Chondrocyte (in vitro differentiated cells): ENCODE measurements around the gene ADAM21. TPM values are rescaled to one million over a fixed set of nuclear protein-coding genes. Genes with fewer than 3 reads are reported as not detected.
A peak's percentile ranks its signal among the peaks of the same experiment; 100 is the strongest.
"Not testable (repeated sequence)": the region's sequence is repeated elsewhere in the genome, so short reads cannot be mapped to it uniquely, and the experiment has no call there.

ENCODE experiments used
- DNase-seq: peaks from one replicate; pipeline ENCODE4 v3.0.0; 2021; ENCODE audit warnings: mixed read lengths, low spot score
- H3K27ac Mint-ChIP-seq: one replicate; pipeline ENCODE4 v1.8.0; 2021; ENCODE audit warnings: mild to moderate bottlenecking, moderate library complexity, mixed read lengths; ENCODE audit not compliant: unreplicated experiment
- H3K27me3 Mint-ChIP-seq: 2 replicates; pipeline ENCODE4 v1.8.0; 2021; ENCODE audit warnings: low read depth, mixed read lengths
- H3K36me3 Mint-ChIP-seq: 2 replicates; pipeline ENCODE4 v1.8.0; 2021; ENCODE audit warnings: low read depth, mixed read lengths
- H3K4me1 Mint-ChIP-seq: 2 replicates; pipeline ENCODE4 v1.8.0; 2021; ENCODE audit warnings: low read depth, mild to moderate bottlenecking, mixed read lengths
- H3K4me3 Mint-ChIP-seq: one replicate; pipeline ENCODE4 v1.8.0; 2021; ENCODE audit warnings: mild to moderate bottlenecking, moderate library complexity, mixed read lengths; ENCODE audit not compliant: unreplicated experiment
- H3K9me3 Mint-ChIP-seq: 2 replicates; pipeline ENCODE4 v1.8.0; 2021; ENCODE audit warnings: low read depth, mixed read lengths
- total RNA-seq: library from RNA; stranded (reverse); gene quantifications from 3 replicates; pipeline ENCODE4 v1.2.1, GENCODE V29; 2021
- TF ChIP-seq, protein P1 (sequence below): fragments of 200-600 bp; sonication (generic); IDR thresholded peaks from 2 replicates; pipeline ENCODE4 v1.5.0; 2021; ENCODE audit warnings: antibody characterized with exemption, mild to moderate bottlenecking, moderate library complexity

ADAM21 gene
- total RNA-seq, 1 donor from 2014 or later: 0.15 TPM

DNA sequence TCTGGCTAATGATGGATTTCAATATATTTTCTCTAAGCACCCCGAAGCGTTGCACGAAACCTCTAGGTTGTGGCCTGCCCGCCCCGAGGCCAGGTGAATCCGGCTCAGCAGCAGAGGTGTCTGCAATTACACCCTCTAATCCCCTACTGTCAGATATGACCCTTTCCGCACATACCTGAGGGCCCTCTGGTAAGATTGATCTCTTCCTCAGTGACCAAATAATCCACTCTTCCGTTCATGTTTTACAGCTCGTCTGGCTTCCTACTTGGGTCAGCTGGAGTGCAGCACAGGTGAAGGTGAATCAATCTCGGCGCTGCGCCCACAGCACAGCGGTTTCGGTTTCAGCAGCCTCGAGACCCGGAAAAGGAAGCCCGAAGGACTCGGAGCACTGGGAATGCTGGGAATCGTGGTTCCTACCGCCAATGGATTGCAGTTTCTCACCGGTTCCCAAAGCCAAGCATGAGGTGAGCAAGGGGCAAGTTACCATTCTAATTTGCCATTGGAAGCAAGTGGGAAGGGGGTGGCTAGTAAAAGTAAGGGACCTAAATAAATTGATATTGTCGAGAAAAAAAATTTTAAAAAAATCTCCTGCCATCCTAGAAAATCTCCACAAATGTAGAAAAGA, 35.1 kb upstream of the ADAM21 start, which contains the start of gene SYNJ2BP:
Gene SYNJ2BP, minus strand, starts transcription at position 366 of the 625 bp plus-strand sequence. Its CDS starts 127 bp downstream, at position 239.
- no peak for DNase-seq
- H3K27ac Mint-ChIP-seq: peak within 1 kb of the TSS; percentile 95
- H3K4me1 Mint-ChIP-seq: peaks cover 21% of the 10 kb centered on the region
- peaks cover 8% of the 10 kb centered on the region for H3K27me3 Mint-ChIP-seq
- no peaks in the 10 kb centered on the region for H3K36me3 Mint-ChIP-seq
- no peaks in the 10 kb centered on the region for H3K9me3 Mint-ChIP-seq
- peak within 1 kb of the TSS; percentile 97 for H3K4me3 Mint-ChIP-seq
- TF ChIP-seq, protein P1, sequence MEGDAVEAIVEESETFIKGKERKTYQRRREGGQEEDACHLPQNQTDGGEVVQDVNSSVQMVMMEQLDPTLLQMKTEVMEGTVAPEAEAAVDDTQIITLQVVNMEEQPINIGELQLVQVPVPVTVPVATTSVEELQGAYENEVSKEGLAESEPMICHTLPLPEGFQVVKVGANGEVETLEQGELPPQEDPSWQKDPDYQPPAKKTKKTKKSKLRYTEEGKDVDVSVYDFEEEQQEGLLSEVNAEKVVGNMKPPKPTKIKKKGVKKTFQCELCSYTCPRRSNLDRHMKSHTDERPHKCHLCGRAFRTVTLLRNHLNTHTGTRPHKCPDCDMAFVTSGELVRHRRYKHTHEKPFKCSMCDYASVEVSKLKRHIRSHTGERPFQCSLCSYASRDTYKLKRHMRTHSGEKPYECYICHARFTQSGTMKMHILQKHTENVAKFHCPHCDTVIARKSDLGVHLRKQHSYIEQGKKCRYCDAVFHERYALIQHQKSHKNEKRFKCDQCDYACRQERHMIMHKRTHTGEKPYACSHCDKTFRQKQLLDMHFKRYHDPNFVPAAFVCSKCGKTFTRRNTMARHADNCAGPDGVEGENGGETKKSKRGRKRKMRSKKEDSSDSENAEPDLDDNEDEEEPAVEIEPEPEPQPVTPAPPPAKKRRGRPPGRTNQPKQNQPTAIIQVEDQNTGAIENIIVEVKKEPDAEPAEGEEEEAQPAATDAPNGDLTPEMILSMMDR: no peak

DNA sequence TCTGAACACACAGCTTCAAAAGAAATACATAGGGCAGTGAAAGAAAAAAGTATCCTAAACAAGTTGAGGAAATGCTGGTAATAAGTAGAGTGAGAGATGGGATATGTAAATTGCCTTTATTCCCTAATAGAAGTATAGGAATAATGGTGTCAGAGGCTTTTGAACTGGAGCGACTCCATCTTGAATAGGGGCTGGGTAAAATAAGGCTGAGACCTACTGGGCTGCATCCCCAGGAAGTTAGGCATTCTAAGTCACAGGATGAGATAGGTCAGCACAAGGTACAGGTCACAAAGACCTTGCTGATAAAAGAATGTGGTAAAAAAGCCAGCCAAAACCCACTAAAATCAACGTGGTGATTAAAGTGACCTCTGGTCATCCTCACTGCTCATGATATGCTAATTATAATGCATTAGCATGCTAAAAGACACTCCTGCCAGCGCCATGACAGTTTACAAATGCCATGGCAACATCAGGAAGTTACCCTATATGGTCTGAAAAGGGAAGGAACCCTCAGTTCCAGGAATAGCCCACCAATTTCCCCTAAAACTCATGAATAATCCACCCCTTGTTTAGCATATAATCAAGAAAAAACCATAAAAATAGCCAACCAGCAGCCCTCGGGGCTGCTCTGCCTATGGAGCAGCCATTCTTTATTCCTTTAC, 32.6 kb upstream of the ADAM21 start:
- H3K36me3 Mint-ChIP-seq, H3K27ac Mint-ChIP-seq, H3K4me3 Mint-ChIP-seq, H3K9me3 Mint-ChIP-seq, DNase-seq: not testable (repeated sequence)
- Mint-ChIP-seq H3K27me3 (peaks cover 11% of the 10 kb centered on the region), H3K4me1 (peaks cover 21% of the 10 kb centered on the region)

DNA sequence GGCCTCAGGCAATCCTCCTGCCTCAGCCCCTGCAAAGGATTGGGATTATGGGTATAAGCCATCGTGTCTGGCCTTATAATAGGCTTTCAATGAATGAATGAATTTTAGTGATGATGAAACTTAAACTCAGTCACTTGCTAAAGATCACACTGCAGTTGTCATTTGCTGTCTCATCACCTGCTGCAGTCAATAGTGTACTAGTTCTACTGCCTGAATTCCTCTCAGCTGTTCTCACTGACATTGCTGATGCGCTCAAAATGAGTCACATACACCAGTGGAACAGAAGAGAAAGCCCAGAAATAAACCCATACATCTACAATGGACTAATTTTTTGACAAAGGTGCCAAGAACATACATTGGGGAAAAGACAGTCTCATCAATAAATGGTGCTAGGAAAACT, 29.4 kb upstream of the ADAM21 start:
- peaks cover 9% of the 10 kb centered on the region for H3K9me3 Mint-ChIP-seq
- no peaks in the 10 kb centered on the region for H3K36me3 Mint-ChIP-seq
- no peak for DNase-seq
- no peak overlapping the region for H3K4me3 Mint-ChIP-seq
- H3K4me1 Mint-ChIP-seq: no peaks in the 10 kb centered on the region
- no peak overlapping the region for H3K27ac Mint-ChIP-seq
- H3K27me3 Mint-ChIP-seq: peaks cover 11% of the 10 kb centered on the region
- TF ChIP-seq, protein P1: no peak

DNA sequence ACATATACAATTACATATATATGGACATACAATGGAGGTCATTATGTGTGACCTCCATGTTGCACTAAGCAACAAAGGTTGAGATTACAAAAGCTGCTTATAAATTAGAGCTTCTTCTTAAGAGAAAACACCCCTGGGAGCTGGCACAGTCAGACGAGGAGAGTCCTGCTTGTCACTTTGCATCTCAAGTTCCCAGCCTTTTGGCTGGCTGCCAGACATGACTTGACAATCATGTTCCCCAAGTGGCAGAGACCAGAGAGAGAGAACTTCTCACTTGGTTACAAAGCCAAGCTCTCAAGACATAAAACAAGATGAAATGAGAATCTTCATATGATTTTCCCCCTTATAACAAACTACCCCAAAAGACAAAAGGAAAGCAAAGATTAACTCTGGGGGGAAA, 26.6 kb upstream of the ADAM21 start:
- TF ChIP-seq, protein P1: no peak
- Mint-ChIP-seq H3K27me3 (peaks cover 7% of the 10 kb centered on the region), H3K27ac (no peak overlapping the region), H3K4me3 (no peak overlapping the region), H3K36me3 (peaks cover 4% of the 10 kb centered on the region), H3K9me3 (peaks cover 24% of the 10 kb centered on the region), H3K4me1 (no peaks in the 10 kb centered on the region)
- no peak for DNase-seq

DNA sequence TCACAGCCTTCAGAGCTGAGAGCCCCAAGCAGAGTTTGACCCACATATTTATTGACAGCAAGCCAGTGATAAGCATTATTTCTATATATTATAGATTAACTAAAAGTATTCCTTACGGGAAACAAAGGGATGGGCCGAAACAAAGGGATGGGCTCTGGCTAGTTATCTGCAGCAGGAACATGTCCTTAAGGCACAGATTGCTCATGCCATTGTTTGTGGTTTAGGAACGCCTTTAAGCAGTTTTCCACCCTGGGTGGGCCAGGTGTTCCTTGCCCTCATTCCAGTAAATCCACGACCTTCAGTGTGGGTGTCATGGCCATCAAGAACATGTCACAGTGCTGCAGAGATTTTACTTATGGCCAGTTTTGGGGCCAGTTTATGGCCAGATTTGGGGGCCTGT, 25.4 kb upstream of the ADAM21 start:
- H3K4me3 Mint-ChIP-seq, H3K4me1 Mint-ChIP-seq, H3K36me3 Mint-ChIP-seq, DNase-seq, H3K27me3 Mint-ChIP-seq, H3K27ac Mint-ChIP-seq: not testable (repeated sequence)
- peaks cover 35% of the 10 kb centered on the region for H3K9me3 Mint-ChIP-seq

DNA sequence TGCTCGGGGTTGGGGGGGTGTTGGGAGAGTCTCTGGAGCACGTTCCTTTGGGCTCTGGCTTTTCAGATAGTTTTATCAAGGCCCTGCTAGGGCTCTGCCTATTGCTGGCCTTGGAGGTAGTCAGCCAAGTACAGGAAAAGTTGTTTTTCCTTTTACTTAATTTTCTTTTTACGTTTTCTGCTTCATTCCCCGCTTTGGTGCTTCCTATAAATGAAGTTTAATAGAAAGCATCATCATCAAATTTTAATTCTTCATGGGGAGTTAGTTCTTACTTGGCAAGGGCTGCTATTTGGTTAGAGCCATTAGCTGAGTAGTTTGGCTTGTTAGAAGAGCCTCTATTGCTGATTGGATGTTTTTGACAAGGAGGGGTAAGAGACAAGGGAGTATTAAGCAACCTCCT, 15.1 kb upstream of the ADAM21 start:
- H3K27ac Mint-ChIP-seq: no peak overlapping the region
- TF ChIP-seq, protein P1: no peak
- H3K27me3 Mint-ChIP-seq: no peaks in the 10 kb centered on the region
- peaks cover 8% of the 10 kb centered on the region for H3K36me3 Mint-ChIP-seq
- no peaks in the 10 kb centered on the region for H3K4me1 Mint-ChIP-seq
- H3K9me3 Mint-ChIP-seq: peaks cover 60% of the 10 kb centered on the region
- no peak overlapping the region for H3K4me3 Mint-ChIP-seq
- DNase-seq: no peak
